ENCODE measurements around the gene SLC7A1. TPM values are rescaled to one million over a fixed set of nuclear protein-coding genes. Genes with fewer than 3 reads are reported as not detected.

The SLC7A1 gene
- total and polyA plus RNA-seq, 2 of the 8 experiments (the other 6 are each of a cell fraction or from before 2014, with no cell fraction given), result 26.8 to 114 TPM

- no peak overlapping the region for H3K14ac ChIP-seq (ENCODE audit: insufficient read length)
- no peak overlapping the region for H3K4me3 ChIP-seq (ENCODE audit: extremely low read depth in 1 of 4, insufficient read depth in 2 of 4, low read depth in 3 of 4, low read length in 4 of 4)
- no peaks in the 10 kb centered on the region for H3K27me3 ChIP-seq (replicated peaks in 1 of 4; ENCODE audit: control insufficient read depth in 3 of 4, extremely low read depth in 1 of 4, insufficient read depth in 3 of 4, low read length in 3 of 4)
- peaks cover 3 to 93% of the 10 kb centered on the region in 2 experiments for H3K79me2 ChIP-seq (ENCODE audit: control insufficient read depth in 1 of 2, insufficient read depth in 2 of 2, low read length in 2 of 2)
- DNase-seq (ENCODE audit: low read depth in 1 of 2, low spot score in 2 of 2), result no peak
- H3K79me1 ChIP-seq (ENCODE audit: low read depth, low read length), result peaks cover 29% of the 10 kb centered on the region
- no peak overlapping the region for H2AFZ ChIP-seq (ENCODE audit: low read length)
- no peak overlapping the region for H4K91ac ChIP-seq (replicated peaks; ENCODE audit: insufficient read length, low read length)
- 0 out of 2 replicates have a peak, but pooled peaks have one; percentile 26 for TF ChIP-seq TEAD4 (IDR thresholded peaks at IDR 0.05; ENCODE audit: low read depth, low read length)
- TF ChIP-seq YY1 (IDR thresholded peaks at IDR 0.05; ENCODE audit: low read depth, low read length), result peak; percentile 38; the same call in 1 of the 2 replicates
- TF ChIP-seq JUND (IDR thresholded peaks at IDR 0.05; ENCODE audit: low read length), result no peak
- no peak for TF ChIP-seq TBP (IDR thresholded peaks at IDR 0.05; ENCODE audit: low read depth, low read length)
- no peak for TF ChIP-seq POU5F1 (IDR thresholded peaks at IDR 0.05; ENCODE audit: low read depth, low read length)
- no peak for TF ChIP-seq MAX (IDR thresholded peaks at IDR 0.05)
- TF ChIP-seq POLR2A (IDR thresholded peaks at IDR 0.05; ENCODE audit: control extremely low read depth in 1 of 2, low read depth in 2 of 2, low read length in 2 of 2), result no peak
- no peak overlapping the region for H4K5ac ChIP-seq (ENCODE audit: insufficient read length, low read depth, low read length)
- peak overlapping the region; percentile 20 to 30; a peak in 1 of 4 replicates for H3K4me2 ChIP-seq (ENCODE audit: insufficient read depth in 1 of 2, low read depth in 2 of 2, low read length in 2 of 2)
- ChIA-PET CTCF (ENCODE audit: partially characterized antibody) (interaction anchor here (0.9 to 3.8 kb wide), 2 partner anchors 31 to 167 kb away, joined by 3 to 16 read pairs; no protein-coding TSS in a partner anchor), POLR2A (ENCODE audit: partially characterized antibody) (interaction anchor here (0.9 to 1.8 kb wide), 3 partner anchors 13 to 55 kb away, joined by 3 to 5 read pairs (median 3); partner anchors contain the start of gene SLC7A1)
- no peak overlapping the region for H2BK15ac ChIP-seq (ENCODE audit: low read length)
- H3K9me3 ChIP-seq (ENCODE audit: insufficient read depth in 2 of 2, low read depth in 1 of 2, low read length in 1 of 2), result no peaks in the 10 kb centered on the region
- no peak for FAIRE-seq
- 61% methylated on average over 5 of the region's 5 CpGs; no CpG with 5 or more reads in 1 of the 2 experiments for WGBS, 2 experiments (ENCODE audit: extremely low coverage in 1 of 2, insufficient coverage in 1 of 2, insufficient read length in 1 of 2, insufficient replicate concordance in 2 of 2, low coverage in 1 of 2, low lambda C conversion rate in 2 of 2, missing lambda C conversion rate in 1 of 2)
- peaks cover 20 to 28% of the 10 kb centered on the region in 2 experiments for H4K20me1 ChIP-seq (replicated peaks in 1 of 2; ENCODE audit: control insufficient read depth in 1 of 2, insufficient read depth in 2 of 2, low read length in 2 of 2)
- H3K4ac ChIP-seq (replicated peaks; ENCODE audit: insufficient read length, low read depth, low read length), result no peak overlapping the region
- H3K27ac ChIP-seq (ENCODE audit: low read depth, low read length), result no peak overlapping the region
- peaks cover 2 to 13% (median 8%) of the 10 kb centered on the region in 4 experiments; a peak in 6 of 7 replicates for H3K4me1 ChIP-seq (replicated peaks in 1 of 4; ENCODE audit: control insufficient read depth in 3 of 4, insufficient read depth in 4 of 4, low read length in 3 of 4)
- H3K23me2 ChIP-seq (ENCODE audit: low read depth, low read length), result no peaks in the 10 kb centered on the region
- peaks cover 0 to 18% (median 4%) of the 10 kb centered on the region in 4 experiments; a peak in 4 of 8 replicates for H3K36me3 ChIP-seq (ENCODE audit: control insufficient read depth in 2 of 4, insufficient read depth in 4 of 4, low read length in 3 of 4)
- H2AK5ac ChIP-seq (ENCODE audit: low read depth, low read length), result no peak overlapping the region
- H3K18ac ChIP-seq (ENCODE audit: extremely low read depth, low read length), result no peak overlapping the region
- no peak overlapping the region for H2BK20ac ChIP-seq (ENCODE audit: low read length)
- no peak overlapping the region for H3K56ac ChIP-seq (replicated peaks; ENCODE audit: insufficient read length, low read depth, low read length)
- no peak overlapping the region for H4K8ac ChIP-seq (ENCODE audit: extremely low read depth, insufficient read depth, low read length)
- no peak overlapping the region for H3K23ac ChIP-seq (ENCODE audit: insufficient read length)
- H2BK120ac ChIP-seq (replicated peaks; ENCODE audit: low read depth, low read length), result no peak overlapping the region
- H2BK12ac ChIP-seq (ENCODE audit: low read depth, low read length), result no peak overlapping the region
- peak overlapping the region; percentile 35; the same call in 1 of the 2 replicates for H2BK5ac ChIP-seq (ENCODE audit: low read depth, low read length)
- no peak overlapping the region for H3K9ac ChIP-seq (replicated peaks in 1 of 4; ENCODE audit: extremely low read depth in 1 of 4, low read depth in 3 of 4, low read length in 3 of 4)
Observed at GRCh38 chr13:29540334-29540733, 55.2 kb downstream of the SLC7A1 start.

Measured in H1 (cell line).